Activated CD8-positive, alpha-beta memory T cell treated with anti-CD3 and anti-CD28 coated beads, Interleukin-2, amount 50 U/mL, for 4 hours (primary cell): ENCODE results near the gene TSPAN14.

ENCODE experiments used
- DNase-seq: peaks from one replicate; pipeline ENCODE4 v3.0.0-alpha.2; 2020

The TSPAN14 gene

DNA sequence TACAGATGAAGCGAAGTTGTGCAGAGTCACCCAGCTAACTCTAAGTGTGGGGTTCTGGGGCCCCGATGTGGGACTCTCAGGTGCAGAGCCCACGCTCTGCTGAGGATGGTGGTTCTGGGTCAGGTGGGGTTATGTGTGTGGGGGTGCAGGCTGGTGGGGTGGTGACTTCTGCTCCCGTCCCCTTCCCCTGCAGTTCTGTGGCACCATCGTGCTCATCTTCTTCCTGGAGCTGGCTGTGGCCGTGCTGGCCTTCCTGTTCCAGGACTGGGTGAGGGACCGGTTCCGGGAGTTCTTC is 54.9 kb downstream of the TSPAN14 start:
- no peak for DNase-seq

DNA sequence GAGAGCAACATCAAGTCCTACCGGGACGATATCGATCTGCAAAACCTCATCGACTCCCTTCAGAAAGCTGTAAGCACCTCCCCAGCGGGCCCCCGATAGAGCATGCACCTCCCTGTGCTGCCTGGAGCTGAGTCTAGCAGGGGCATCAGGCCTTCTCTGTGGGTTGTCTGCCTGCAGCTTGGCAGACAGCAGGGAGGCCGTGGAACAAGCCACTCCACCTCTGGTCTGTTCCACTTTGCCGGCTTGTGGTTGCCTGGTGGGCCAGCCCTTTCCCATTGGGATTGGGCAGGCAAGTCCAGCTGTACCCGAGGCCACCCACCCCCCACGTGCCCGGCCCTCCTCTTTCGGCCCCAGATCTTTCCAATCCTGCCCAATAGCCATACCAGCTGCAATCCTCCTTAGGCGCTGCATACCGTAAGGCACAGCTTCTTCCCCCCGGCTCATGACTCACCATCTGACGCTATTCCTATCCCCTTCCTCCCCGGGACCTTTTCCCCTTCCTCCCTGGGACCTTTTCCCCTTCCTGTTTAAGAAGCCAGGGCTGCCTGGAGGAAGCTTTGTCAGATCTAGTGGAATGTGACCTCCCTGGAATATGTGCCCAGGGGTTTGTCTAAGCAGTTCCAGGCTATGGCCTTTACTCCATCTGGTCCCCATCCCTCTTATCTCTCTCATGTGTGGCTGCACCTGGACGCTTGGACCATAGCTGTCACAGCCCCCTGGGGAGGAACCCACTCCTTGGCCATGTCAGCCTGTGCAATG is 55.5 kb downstream of the TSPAN14 start:
- no peak for DNase-seq

DNA sequence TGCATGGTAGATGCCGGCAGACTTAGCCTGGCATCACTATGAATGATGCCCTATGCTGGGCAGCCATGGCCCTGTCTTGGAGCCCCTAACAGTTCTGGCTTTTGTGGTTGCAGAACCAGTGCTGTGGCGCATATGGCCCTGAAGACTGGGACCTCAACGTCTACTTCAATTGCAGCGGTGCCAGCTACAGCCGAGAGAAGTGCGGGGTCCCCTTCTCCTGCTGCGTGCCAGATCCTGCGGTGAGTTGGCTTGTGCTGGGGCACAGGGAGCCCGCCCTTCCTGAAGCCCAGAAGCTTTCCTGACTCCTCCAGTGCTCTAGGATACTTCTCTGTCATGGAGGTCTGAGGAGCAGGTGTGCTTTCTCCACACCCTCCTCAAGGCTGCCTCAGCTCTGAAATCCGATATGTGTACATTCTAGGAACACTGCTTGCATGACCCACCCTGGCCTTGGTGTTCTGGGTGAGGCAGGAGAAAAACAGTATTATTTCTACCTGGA is 58.0 kb downstream of the TSPAN14 start:
- no peak for DNase-seq

DNA sequence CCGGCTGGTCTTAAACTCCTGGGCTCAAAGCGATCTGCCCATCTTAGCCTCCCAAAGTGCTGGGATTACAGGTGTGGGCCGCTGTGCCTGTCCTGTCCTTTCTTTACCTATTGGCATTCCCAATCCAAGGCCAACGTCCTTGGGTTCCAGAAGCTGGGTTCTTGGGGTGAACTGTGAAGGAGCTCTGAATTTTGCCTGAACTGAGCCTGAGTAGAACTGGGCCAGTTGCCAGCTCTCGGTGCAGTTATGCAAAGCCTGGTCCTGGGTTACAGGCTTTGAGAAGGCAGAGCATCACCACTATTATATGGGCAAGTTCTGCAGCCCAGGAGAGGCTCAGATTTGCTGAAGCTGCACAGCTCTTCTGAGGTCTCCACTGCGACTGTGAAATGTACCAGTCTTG is 59.0 kb downstream of the TSPAN14 start:
- DNase-seq, result no peak

DNA sequence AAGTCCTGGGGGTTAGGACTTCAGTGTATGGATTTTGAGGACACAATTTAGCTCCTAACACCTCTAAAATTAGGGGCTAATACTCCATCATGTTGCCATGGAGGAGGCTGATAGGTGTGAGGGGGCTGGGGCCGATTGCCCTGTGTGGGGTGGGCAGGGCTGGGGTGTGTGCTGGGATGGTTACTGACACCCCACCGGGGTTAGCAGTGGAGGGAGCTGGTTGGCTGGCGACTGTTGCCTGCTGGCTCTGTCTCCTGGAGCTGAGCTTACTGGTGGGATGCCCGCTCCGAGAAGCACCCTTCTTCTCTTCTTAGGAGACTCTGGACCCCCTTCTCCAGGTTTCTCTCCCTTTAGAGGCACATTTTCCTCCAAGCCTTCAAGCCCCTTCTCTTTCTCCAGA is 61.4 kb downstream of the TSPAN14 start:
- no peak for DNase-seq

DNA sequence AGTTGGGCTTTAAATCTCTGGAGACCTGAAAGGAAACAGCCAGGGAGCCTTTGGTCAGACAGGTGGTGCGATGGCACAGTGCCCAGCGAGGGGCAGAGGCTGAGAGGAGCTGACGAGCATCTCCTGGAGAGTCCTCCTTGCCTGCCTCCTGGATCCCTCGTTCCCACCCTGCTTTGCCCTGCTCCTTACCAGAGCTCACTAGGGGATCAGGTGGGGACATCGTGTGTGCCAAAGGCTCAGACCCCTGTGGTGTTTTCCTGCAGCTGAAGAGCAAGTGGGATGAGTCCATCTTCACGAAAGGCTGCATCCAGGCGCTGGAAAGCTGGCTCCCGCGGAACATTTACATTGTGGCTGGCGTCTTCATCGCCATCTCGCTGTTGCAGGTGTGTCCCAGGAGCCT is 61.8 kb downstream of the TSPAN14 start:
- DNase-seq, result no peak

DNA sequence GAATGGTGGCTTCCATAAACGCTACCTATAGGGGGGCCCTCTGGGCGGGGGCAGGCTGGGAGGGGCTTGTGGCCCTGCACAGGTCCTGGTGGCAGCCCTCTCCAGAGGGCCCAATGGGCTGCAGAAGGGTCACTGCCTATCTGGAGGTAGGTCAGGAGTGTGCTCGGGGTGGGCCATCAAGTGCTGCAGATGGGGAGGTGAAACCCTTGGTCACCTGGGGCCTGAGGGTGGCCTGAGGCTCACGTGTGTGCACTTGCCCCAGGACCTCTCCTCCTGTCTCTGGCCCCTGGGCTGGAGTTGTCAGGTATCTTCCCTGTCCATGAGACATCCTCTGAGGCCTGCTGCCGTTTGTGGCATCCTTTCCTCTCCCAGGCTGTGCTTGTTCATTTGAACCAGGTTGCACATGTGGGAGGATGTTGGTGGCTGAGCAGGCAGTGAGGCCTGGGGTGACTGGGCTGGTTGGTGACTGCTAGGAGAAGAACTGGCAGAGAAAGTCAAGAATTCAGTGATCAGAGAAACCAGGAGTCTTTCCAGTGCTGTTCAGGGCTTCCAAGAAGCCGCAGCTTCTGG is 62.5 kb downstream of the TSPAN14 start:
- no peak for DNase-seq

DNA sequence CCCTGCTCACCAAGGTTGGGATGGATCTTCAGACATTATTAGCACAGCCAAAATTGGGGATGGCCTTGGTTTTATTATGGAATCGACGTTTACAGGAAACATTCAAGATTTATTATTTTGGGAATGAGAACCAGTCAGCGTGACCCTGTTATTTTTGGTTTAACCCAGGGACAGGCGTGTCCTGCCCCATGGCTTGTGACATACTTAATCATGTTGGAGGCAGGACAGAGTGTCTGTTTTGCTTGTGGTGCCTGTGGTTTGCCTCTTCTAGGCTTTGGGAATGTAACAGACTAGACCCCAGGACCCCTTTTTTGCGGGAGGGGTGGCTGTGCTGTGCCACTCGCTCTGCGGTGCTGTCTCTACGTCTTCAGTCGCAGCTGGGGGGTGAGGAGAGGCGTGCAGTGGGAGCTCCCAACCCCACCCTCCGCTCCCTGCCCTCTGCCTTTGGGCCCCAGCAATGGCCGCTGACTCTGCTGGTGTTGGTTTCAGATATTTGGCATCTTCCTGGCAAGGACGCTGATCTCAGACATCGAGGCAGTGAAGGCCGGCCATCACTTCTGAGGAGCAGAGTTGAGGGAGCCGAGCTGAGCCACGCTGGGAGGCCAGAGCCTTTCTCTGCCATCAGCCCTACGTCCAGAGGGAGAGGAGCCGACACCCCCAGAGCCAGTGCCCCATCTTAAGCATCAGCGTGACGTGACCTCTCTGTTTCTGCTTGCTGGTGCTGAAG is 63.5 kb downstream of the TSPAN14 start:
- no peak for DNase-seq

DNA sequence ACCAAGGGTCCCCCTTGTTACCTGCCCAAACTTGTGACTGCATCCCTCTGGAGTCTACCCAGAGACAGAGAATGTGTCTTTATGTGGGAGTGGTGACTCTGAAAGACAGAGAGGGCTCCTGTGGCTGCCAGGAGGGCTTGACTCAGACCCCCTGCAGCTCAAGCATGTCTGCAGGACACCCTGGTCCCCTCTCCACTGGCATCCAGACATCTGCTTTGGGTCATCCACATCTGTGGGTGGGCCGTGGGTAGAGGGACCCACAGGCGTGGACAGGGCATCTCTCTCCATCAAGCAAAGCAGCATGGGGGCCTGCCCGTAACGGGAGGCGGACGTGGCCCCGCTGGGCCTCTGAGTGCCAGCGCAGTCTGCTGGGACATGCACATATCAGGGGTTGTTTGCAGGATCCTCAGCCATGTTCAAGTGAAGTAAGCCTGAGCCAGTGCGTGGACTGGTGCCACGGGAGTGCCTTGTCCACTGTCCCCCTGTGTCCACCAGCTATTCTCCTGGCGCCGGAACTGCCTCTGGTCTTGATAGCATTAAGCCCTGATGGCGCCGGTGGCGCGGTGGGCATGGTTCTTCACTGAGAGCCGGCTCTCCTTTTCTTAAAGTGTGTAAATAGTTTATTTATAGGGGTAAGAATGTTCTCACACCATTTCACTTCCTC is 64.2 kb downstream of the TSPAN14 start:
- DNase-seq, result no peak

DNA sequence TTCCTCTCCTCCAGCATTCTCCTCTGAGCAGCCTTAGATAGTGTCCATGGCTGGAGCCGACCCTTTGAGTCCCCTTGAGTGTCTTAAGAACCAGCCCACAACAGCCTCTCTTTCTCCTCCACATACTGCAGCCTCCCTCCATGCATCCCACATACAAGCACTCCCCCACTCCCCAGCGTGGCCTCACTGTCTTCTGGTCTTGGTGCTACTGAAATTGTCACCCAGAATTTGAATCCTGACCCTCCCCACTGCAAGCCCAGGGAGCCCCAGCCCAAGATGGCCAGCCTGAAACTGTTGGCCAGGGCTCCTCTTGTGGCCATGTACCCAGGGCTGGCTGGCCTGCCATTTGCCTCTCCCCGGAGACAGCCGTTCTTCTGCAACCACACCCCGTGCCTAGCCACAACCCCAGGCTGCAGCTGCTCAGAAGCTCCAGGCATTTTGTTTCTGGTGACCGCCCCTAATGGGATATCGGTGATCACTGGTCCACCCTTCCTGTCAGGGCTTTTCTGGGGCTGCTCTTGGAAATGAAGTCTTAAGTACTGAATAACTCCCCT is 64.8 kb downstream of the TSPAN14 start:
- no peak for DNase-seq

DNA sequence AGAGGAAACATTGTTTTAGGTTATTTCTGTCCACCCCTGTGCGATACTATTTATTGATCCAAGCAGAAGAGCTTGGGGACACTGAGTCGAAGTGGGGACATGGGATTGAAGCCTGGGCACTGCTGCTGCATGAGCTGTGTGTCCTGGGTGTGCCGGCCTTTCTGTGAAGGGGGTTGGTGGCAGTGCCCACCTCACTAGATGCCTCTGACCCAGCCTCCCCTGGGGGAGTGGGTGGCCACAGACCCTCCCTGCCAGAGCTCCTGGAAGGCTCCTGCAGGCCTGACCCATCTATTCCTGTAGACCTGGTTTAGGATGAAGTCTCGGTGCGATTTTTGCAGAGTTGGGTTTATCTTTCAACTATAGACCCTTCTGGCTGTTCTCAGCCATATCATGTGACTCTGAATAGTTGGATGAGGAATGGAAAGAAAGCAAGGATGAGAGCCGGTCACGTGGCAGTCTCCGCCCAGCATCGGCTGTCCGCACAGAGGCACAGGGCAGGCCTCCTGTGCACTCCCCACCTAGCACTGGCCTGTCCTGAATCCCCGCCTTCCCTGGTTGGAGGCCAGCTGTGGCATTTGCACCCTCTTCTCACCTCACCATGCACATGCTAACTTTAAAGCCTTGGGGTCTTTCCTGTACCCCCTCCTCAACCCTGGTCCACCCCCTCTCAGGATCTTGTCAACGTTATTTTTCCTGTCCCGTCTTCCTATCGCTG is 66.0 kb downstream of the TSPAN14 start:
- no peak for DNase-seq

DNA sequence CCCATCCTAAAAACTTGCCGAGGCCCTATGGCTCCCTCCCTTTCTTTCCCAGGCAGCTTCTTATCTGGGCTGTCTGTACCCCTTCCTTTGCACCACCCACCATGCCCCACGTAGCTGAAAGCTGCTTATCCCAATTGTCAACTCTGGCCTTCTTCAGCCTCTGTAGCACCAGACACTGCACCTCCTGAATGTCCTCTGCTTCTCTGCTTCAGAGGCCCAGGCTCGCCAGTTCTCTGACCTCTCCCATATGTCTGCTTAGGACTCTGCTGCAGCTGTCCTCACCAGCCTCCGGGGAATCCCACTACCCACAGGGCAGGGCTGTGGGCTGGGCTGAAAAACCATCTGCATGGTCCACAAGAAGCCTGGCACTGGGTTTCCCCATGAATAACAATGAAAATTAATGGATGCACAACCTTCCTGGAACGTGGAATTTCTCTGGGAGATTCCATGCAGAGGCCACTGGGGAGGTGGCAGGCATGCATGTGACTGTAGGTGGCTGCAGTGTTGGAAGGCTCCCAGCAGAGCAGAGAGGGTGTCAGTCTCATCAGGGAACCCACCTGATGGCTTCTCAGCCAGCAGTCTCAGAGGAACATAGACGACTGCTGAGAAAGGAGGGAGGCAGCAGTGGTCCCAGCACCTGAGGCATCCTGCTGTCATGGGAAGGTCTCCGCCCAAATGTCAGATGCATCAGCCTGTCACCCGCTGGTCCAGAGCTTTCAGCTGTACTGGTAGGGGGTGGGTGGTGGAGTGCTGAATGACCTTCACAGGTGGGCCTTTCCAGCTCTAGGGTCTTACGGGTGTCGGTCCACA is 66.8 kb downstream of the TSPAN14 start:
- no peak for DNase-seq

DNA sequence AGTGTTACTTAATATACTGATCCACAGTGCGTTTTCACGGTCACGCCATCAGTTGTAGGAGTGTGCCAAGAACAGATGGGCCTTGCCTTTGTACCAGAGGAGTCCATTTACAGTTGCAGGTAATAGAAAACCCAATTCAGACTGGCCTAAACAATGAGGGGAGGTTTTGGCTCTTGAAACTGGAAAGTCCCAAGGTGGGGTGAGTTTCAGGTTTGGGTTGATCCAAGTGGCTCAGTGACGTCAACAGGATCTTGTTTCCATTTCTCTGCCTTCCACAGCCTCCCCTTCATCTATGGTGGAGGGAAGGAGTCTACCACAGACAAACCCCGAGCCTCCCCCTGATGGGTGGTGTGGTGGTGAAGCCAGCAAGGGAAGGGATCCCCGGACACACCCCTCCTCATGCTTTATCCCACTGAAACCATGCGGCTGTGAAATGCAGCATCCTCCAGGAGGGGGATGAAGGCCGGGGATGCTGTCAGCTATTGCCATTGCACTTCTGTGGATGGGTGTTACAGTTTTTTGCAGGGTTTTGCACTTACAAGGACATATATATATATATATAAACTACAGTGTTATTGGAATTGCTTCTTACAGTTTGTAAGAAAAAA is 68.8 kb downstream of the TSPAN14 start:
- no peak for DNase-seq

DNA sequence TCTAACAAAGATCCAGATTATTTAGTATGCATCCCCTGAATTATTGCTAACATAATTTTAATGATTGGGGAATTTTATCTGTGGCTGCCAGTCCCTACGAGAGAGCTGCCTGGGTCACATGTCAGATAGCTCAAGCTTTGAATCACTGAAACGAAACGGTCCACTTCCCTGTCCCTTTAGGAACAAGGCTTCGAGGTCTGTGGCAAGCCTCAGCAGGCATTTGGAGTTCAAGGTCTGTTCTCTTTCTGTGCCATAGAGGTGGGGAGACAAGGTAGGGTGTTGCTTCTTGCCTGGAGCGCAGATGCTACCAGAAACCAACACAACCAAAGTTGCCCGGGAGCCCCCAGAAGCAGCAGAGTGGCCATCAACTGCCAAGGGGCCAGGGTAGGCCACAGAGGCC is 69.7 kb downstream of the TSPAN14 start:
- no peak for DNase-seq

DNA sequence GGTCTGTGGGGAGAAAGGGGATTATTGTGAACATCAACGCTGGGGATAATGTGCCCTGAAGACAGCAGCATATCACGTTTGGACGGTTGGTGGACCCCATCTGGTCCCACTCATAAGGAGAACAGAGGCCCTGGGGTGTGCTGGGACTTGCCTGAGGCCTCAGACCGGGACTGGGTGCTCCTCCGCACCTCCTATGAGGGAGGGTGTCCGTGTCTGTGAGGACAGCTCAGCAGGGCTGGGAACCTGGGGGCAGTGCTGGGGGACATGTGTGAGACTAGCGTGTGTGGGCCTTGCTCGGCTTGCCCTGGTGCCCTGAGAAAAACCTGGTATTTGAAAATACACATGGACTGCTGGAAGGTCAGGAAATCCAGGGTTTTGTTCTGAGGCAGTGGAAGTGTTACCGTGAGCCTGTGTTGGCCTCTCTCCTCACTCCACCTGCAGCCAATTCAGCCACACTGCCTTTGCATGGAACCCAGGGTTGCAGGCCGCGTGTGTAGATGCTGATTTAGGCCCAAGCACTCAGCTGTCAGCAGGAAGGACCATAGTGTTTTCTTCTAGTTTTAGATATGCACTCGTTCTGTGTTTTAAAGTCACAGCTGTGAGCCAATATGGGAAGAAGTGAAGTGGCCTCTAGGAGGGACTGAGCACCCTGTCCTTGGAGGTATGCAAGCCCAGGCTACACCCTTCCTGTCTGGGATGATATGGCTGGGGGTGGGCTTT is 70.2 kb downstream of the TSPAN14 start:
- no peak for DNase-seq

DNA sequence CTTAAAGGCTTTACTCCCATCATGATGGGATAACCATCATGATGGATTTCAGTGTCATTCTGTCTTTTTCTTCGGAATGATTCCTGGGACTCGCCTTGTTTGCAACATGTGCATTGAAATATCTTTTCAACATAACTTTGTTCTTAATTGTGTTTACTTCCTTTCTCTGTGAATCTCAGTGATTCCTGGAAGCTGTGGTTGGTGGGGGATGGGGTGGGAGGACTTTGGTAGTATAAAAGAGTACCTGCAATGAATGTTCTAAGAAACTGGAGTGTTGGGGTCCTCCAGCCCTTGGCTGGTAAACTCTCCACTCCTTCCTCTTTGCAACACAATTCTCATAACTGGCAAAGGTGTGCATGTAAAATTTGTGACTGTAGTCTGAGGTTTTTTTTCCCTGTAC is 72.1 kb downstream of the TSPAN14 start:
- DNase-seq, result no peak

DNA sequence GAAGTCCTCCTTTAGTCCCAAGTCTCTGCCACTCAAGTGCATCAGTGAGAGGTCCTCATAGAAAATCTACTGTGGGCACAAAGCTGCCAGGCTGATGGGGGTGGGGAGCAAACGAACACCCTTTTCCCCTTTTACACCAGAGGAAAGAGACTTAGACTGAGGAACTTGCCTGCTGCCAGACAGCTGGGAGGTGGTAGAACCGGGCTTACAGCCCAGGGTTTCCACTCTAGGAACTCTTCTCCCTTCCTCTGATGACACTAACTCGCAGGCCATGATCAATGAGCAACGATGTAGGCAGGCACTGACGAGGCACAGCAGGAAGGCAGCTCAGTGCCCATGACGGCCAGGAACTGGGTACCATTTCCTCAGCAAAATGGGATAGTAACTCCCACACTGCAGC is 72.6 kb downstream of the TSPAN14 start:
- DNase-seq, result no peak

DNA sequence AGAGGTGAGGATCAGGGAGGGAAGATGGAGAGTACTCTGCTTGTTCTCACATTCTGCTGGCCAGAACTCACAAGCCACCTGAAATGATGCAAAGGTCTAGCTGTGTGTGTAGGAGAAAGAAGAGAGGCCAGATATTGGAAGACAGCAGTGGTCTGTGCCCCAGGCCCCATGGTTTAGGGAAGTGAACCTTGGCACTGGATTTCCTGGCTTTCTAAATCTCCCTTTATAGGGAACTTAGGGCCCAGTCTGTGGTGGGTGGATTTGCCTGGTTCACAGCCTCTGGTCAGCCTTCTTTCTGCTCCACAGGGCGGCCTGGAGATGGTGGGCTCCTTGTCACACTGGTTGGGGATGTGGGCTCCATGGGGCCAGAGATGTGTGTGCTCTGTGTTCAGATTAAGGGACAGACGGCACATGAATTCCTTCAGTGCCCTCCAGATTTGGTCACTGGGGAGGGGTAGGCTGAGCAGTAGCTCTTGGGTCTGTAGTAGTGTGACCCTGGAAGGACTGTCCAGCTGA is 74.1 kb downstream of the TSPAN14 start:
- no peak for DNase-seq

DNA sequence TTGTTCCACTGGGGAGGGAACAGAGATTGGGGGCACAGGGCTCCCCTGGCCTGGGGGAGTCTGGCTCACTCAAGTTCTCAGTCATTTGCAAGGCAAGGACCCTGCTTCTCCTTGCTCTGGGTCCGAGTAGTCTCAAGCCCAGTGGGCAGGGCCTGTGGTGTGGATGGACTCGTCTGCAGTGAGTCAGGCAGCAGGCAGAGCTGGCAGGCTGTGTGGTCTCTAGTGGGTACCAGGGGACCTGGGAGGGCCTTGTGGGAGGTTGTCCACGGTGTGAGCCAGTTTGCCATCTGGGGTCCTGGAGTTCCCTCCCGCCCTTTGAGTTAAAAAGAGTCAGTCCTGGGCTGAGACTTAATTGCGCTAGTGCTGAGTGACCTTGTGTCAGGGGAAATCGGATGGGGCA is 74.8 kb downstream of the TSPAN14 start:
- no peak for DNase-seq

DNA sequence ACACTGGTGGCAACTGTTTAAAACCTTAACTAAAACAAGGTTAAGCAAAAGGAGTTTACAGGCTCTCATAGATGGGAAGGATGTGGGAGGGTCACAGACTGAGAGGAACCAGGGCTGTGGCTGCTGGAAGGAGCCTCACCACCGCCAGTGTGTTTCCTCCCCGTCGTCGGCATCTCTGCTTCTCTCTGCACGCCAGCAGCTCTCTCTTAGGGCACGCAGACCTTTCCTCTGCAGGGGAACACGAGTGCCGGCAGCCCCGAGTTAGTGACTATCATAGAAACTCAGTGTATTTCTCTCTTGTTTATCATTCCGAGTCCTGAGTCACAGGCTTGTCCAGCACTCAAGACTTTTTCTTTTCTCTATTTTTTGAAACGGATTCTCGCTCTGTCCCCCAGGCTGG is 75.5 kb downstream of the TSPAN14 start:
- DNase-seq, result peak; percentile 44

DNA sequence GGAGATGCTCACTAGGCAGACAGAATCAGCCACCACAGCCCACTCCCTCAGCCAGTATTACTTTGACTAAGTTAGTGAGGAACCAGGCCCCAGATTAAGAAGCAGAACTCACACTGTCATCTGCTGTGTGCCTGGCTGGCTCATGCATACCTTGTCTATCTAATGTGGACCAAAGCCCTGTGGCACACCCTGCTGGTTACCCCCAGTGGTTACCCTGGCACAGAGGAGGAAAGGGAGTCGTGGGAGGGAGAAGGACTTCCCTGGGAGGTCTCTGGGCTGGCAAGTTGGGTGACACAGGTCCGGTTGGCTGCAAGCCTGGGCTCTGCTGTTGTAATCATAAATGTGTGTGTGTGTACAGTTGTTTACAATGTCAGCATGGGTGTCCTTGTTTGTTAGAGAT is 76.1 kb downstream of the TSPAN14 start:
- peak; percentile 48 for DNase-seq
